Endothelial cell of umbilical vein (primary cell): ENCODE data around the gene CNTNAP1. TPM values are rescaled to one million over a fixed set of nuclear protein-coding genes. Genes with fewer than 3 reads are reported as not detected.

Experiments used
- BruUV-seq: library from RNA; stranded (reverse); fragments of 400-500 nt; replicated peaks from 2 replicates; lab custom pipeline; 2021; lab: Mats Ljungman, UMichigan
- CTCF ChIA-PET: fragments of 300-600, 350-600 bp; sonication (Branson Sonifier 250); formaldehyde crosslinking; loops from one replicate; lab custom pipeline; 2021; ENCODE audit warnings: antibody characterized with exemption, inconsistent platforms; lab: Charles Lee
- POLR2A ChIA-PET: fragments of 300-600, 350-600 bp; sonication (Branson Sonifier 250); formaldehyde crosslinking; loops from one replicate; lab custom pipeline; 2021; ENCODE audit warnings: antibody characterized with exemption, inconsistent platforms; lab: Charles Lee
- DNase-seq: peaks from one replicate; pipeline ENCODE4 v3.0.0-alpha.2; 2011; ENCODE audit warnings: low read depth, low spot score
- FAIRE-seq: peaks from 2 replicates; lab custom pipeline; 2011; peaks lifted over from hg19 to GRCh38; lab: Jason Lieb, UNC
- H2AFZ ChIP-seq: 2 replicates; pipeline ENCODE4 v1.6.0; 2012; ENCODE audit warnings: low read depth, low read length, control low read depth, inconsistent platforms
- H3K27ac ChIP-seq: 2 replicates; pipeline ENCODE4 v1.5.1; 2011; ENCODE audit warnings: low read depth, mild to moderate bottlenecking, control low read depth, low read length, moderate library complexity; ENCODE audit not compliant: insufficient read depth
- H3K27me3 ChIP-seq, 2 experiments: 2 replicates each; pipeline versions ENCODE4 v1.6.0 to v1.6.1; 2011; ENCODE audit warnings: low read length in 2 of 2, mixed read lengths in 1 of 2; ENCODE audit not compliant: control insufficient read depth in 2 of 2, insufficient read depth in 2 of 2
- H3K36me3 ChIP-seq, 2 experiments: 2 replicates in 1 of 2; 3 replicates in 1 of 2; pipeline ENCODE4 v1.5.1; 2011; ENCODE audit warnings: low read length in 2 of 2, mild to moderate bottlenecking in 1 of 2, moderate library complexity in 1 of 2; ENCODE audit not compliant: control insufficient read depth in 2 of 2, insufficient read depth in 2 of 2; ENCODE audit errors: extremely low read depth in 1 of 2
- H3K4me1 ChIP-seq: 3 replicates; pipeline ENCODE4 v1.5.1; 2011; ENCODE audit warnings: mild to moderate bottlenecking, low read length; ENCODE audit not compliant: control insufficient read depth, insufficient read depth; ENCODE audit errors: extremely low read depth
- H3K4me2 ChIP-seq: 2 replicates; pipeline ENCODE4 v1.6.1; 2011; ENCODE audit warnings: low read length, control low read depth, mixed read lengths; ENCODE audit not compliant: insufficient read depth
- H3K4me3 ChIP-seq, 3 experiments: fragments of 200-600 bp in 1 of 3; sonication (generic), shearing (Covaris generic) in 1 of 3; replicated peaks in 1 of 3; 2 replicates each; pipeline ENCODE4 v1.5.1; 2011 to 2016; ENCODE audit warnings: control low read depth in 3 of 3, low read length in 3 of 3, mild to moderate bottlenecking in 2 of 3, inconsistent platforms in 1 of 3, low read depth in 1 of 3, moderate library complexity in 1 of 3; ENCODE audit not compliant: insufficient read depth in 1 of 3
- H3K79me2 ChIP-seq: 2 replicates; pipeline ENCODE4 v1.6.0; 2012; ENCODE audit warnings: low read length, inconsistent platforms; ENCODE audit not compliant: control insufficient read depth, insufficient read depth
- H3K9ac ChIP-seq: replicated peaks from 2 replicates; pipeline ENCODE3; 2011; ENCODE audit warnings: low read length, control low read depth; ENCODE audit not compliant: insufficient read depth; ENCODE audit errors: extremely low read depth
- H3K9me1 ChIP-seq: replicated peaks from 3 replicates; pipeline ENCODE4 v1.6.0; 2011; ENCODE audit warnings: mild to moderate bottlenecking, low read length; ENCODE audit not compliant: control insufficient read depth, insufficient read depth; ENCODE audit errors: extremely low read depth
- H3K9me3 ChIP-seq: replicated peaks from 2 replicates; pipeline ENCODE4 v1.5.1; 2012; ENCODE audit warnings: low read length, inconsistent platforms; ENCODE audit not compliant: control insufficient read depth, insufficient read depth
- H4K20me1 ChIP-seq: replicated peaks from 2 replicates; pipeline ENCODE3; 2011; ENCODE audit warnings: mild to moderate bottlenecking, low read length; ENCODE audit not compliant: control insufficient read depth, insufficient read depth; ENCODE audit errors: extremely low read depth
- EZH2 ChIP-seq: IDR thresholded peaks from 2 replicates; pipeline ENCODE4 v1.6.1; 2012; ENCODE audit warnings: borderline replicate concordance, low read depth, mild to moderate bottlenecking, moderate library complexity, low read length, inconsistent platforms; ENCODE audit not compliant: severe bottlenecking
- FOS ChIP-seq: IDR thresholded peaks from 2 replicates; pipeline ENCODE4 v1.6.1; 2011; ENCODE audit warnings: mild to moderate bottlenecking, low read length, moderate library complexity, borderline replicate concordance; ENCODE audit not compliant: insufficient read depth
- MYC ChIP-seq: IDR thresholded peaks from one replicate; pipeline ENCODE4 v1.6.1; 2011; ENCODE audit warnings: mild to moderate bottlenecking, low read depth, low read length
- POLR2AphosphoS5 ChIP-seq: IDR thresholded peaks from 2 replicates; pipeline ENCODE4 v1.6.1; 2012; ENCODE audit warnings: low read depth, mild to moderate bottlenecking, control low read depth, low read length, moderate library complexity; ENCODE audit not compliant: insufficient read depth
- dilution Hi-C: fragments of 300-500 bp; cut with MboI; formaldehyde crosslinking; loops from one replicate; pipeline ENCODE4 v1.15.0; 2019; ENCODE audit warnings: low sequenced_read_pairs; ENCODE audit not compliant: extremely low pct_ligation_motif_present
- intact Hi-C: fragments of 100-400 bp; cut with micrococcal nuclease; formaldehyde crosslinking; loops from one replicate; pipeline ENCODE4 v1.10.0; 2022
- polyA plus RNA-seq, 4 experiments: library from polyadenylated mRNA; depleted of rRNA in 3 of 4; stranded (reverse) in 3 of 4; unstranded in 1 of 4; fragments of >200 nt; gene quantifications; 2 replicates each; pipeline versions ENCODE4 v1.2.1 to v1.2.3, GENCODE V29; 2011 to 2012; ENCODE audit warnings: missing spikeins in 1 of 4
- total RNA-seq: library from RNA; stranded (reverse); gene quantifications from 2 replicates; pipeline ENCODE4 v1.2.3, GENCODE V29; 2021
- TF ChIP-seq, protein P1 (sequence below), 2 donors: IDR thresholded peaks; 1 replicate in 1 of 2; 2 replicates in 1 of 2; pipeline ENCODE4 v1.5.1; 2011; ENCODE audit warnings: low read length in 2 of 2, mild to moderate bottlenecking in 2 of 2, moderate library complexity in 2 of 2, control low read depth in 1 of 2, inconsistent platforms in 1 of 2, low read depth in 1 of 2; ENCODE audit not compliant: insufficient read depth in 1 of 2; ENCODE audit errors: extremely low read depth in 1 of 2
- TF ChIP-seq, protein P2 (sequence below): IDR thresholded peaks from 2 replicates; pipeline ENCODE4 v1.6.1; 2011; ENCODE audit not compliant: insufficient read depth, insufficient read length

CNTNAP1 gene
- total and polyA plus RNA-seq, 2 donors (not counting 3 experiments of a cell fraction or from before 2014, with no cell fraction given): 26.3 to 44.8 TPM

DNA sequence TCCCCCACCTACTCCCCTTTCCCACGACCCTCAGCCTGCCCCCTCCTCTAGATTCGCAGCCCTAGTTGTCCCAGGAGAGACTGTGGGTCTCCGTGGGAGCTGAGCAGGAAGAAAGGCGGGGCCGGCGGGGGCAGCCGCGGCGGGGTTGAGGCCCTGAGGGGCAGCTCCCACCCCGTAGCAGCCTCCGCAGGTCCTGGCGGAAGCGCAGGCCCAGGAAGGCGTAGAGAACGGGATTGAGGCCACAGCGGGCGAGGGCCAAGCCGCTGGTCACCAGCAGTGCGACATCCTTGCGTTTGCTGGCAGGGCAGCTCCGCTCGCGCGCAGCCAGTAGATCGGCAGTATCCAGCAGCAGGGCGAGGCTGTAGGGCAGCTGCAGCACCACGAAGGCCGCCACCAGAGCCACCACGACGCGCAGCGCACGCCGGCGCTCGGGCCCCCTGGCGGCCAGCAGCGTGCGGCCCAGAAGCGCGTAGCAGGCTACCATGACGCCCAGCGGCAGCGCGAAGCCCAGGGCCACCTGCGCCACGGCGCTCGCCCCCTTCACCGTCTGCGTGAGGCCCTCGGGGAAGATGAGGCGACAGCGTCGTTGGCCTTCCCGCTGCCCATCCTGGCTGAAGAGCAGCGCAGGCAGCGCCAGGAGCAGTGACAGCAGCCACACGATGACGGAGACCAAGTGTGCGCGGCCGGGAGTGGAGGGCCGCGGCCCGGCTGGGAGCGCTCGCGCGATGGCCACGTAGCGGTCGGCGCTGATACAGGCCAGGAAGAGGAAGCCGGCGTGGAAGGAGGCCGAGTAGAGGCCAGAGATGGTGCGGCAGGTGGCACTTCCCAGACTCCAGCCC, 2.6 kb upstream of the CNTNAP1 start:
- H3K27me3 ChIP-seq: peaks cover 0 to 5% of the 10 kb centered on the region in 2 experiments
- TF ChIP-seq, protein P1, sequence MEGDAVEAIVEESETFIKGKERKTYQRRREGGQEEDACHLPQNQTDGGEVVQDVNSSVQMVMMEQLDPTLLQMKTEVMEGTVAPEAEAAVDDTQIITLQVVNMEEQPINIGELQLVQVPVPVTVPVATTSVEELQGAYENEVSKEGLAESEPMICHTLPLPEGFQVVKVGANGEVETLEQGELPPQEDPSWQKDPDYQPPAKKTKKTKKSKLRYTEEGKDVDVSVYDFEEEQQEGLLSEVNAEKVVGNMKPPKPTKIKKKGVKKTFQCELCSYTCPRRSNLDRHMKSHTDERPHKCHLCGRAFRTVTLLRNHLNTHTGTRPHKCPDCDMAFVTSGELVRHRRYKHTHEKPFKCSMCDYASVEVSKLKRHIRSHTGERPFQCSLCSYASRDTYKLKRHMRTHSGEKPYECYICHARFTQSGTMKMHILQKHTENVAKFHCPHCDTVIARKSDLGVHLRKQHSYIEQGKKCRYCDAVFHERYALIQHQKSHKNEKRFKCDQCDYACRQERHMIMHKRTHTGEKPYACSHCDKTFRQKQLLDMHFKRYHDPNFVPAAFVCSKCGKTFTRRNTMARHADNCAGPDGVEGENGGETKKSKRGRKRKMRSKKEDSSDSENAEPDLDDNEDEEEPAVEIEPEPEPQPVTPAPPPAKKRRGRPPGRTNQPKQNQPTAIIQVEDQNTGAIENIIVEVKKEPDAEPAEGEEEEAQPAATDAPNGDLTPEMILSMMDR (IDR thresholded peaks at IDR 0.05; ENCODE audit: extremely low read depth in 1 of 2, insufficient read depth in 1 of 2, low read depth in 1 of 2, low read length in 2 of 2): peak; percentile 88 to 92
- TF ChIP-seq EZH2 (no peak), MYC (peak; percentile 31), POLR2AphosphoS5 (peak; percentile 43), FOS (no peak)
- TF ChIP-seq, protein P2, sequence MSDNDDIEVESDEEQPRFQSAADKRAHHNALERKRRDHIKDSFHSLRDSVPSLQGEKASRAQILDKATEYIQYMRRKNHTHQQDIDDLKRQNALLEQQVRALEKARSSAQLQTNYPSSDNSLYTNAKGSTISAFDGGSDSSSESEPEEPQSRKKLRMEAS: peak; percentile 56
- CTCF ChIA-PET: interaction anchor here (0.7 to 8.3 kb wide), 12 partner anchors 16 to 131 kb away, joined by 3 to 235 read pairs (median 4); partner anchors contain the start of genes PSMC3IP, RETREG3, TUBG1 and TUBG2
- H2AFZ ChIP-seq: peak overlapping the region; percentile 95
- H3K4me2 ChIP-seq: peak overlapping the region; percentile 13
- H3K36me3 ChIP-seq: no peaks in the 10 kb centered on the region
- H3K4me1 ChIP-seq: peaks cover 46% of the 10 kb centered on the region
- H3K79me2 ChIP-seq: no peaks in the 10 kb centered on the region
- dilution Hi-C loops: no loop called here
- intact Hi-C loops: loop anchor here (1.0 to 5.0 kb wide), 3 partner anchors 101 to 357 kb away; partner anchors contain the start of gene WNK4
- no peaks in the 10 kb centered on the region for H3K9me1 ChIP-seq
- FAIRE-seq: peak; percentile 81
- H3K27ac ChIP-seq: peak overlapping the region; percentile 26
- POLR2A ChIA-PET: no interaction called here
- no TSS peak for BruUV-seq
- DNase-seq: peak; percentile 82
- H3K9me3 ChIP-seq: no peaks in the 10 kb centered on the region
- H3K9ac ChIP-seq: no peak overlapping the region
- H3K4me3 ChIP-seq: peak overlapping the region in 1 of 3 experiments; percentile 16
- H4K20me1 ChIP-seq: no peaks in the 10 kb centered on the region
